GM13976 (cell line): ENCODE measurements around the gene FNIP2.

Source experiments
- DNase-seq: peaks from one replicate; pipeline ENCODE4 v3.0.0; 2012; ENCODE audit warnings: low spot score
- in situ Hi-C: fragments of 300-500 bp; cut with MboI; formaldehyde crosslinking; loops from one replicate; pipeline ENCODE4 v1.12.0; 2022; ENCODE audit warnings: low sequenced_read_pairs, mixed read lengths, inconsistent platforms; ENCODE audit not compliant: unreplicated experiment
- TF ChIP-seq, protein P1 (sequence below): IDR thresholded peaks from 2 replicates; pipeline ENCODE4 v1.5.1; 2012; ENCODE audit warnings: borderline replicate concordance, mild to moderate bottlenecking; ENCODE audit not compliant: insufficient read depth; ENCODE audit errors: extremely low read depth, missing control alignments, control extremely low read depth

FNIP2 gene

DNA sequence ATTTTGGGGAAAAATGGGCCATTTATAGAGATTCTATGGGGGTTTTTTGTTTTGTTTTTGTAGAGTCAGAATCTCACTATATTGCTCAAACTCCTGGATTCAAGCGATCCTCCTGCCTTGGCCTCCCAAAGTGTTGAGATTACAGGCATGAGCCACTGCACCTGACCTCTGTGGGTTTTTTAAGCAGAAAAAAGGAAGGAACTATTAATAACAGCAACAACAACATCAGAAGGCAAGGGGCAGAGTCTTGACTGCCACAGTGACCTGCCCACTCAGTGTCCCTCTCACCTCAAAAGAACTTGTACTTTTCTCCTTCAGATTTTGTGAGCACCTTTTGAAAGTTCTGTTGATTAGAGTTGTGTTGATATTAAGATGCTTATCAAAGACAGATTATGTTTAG is 48.1 kb downstream of the FNIP2 start:
- TF ChIP-seq, protein P1, sequence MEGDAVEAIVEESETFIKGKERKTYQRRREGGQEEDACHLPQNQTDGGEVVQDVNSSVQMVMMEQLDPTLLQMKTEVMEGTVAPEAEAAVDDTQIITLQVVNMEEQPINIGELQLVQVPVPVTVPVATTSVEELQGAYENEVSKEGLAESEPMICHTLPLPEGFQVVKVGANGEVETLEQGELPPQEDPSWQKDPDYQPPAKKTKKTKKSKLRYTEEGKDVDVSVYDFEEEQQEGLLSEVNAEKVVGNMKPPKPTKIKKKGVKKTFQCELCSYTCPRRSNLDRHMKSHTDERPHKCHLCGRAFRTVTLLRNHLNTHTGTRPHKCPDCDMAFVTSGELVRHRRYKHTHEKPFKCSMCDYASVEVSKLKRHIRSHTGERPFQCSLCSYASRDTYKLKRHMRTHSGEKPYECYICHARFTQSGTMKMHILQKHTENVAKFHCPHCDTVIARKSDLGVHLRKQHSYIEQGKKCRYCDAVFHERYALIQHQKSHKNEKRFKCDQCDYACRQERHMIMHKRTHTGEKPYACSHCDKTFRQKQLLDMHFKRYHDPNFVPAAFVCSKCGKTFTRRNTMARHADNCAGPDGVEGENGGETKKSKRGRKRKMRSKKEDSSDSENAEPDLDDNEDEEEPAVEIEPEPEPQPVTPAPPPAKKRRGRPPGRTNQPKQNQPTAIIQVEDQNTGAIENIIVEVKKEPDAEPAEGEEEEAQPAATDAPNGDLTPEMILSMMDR = no peak
- in situ Hi-C loops = no loop called here
- no peak for DNase-seq

DNA sequence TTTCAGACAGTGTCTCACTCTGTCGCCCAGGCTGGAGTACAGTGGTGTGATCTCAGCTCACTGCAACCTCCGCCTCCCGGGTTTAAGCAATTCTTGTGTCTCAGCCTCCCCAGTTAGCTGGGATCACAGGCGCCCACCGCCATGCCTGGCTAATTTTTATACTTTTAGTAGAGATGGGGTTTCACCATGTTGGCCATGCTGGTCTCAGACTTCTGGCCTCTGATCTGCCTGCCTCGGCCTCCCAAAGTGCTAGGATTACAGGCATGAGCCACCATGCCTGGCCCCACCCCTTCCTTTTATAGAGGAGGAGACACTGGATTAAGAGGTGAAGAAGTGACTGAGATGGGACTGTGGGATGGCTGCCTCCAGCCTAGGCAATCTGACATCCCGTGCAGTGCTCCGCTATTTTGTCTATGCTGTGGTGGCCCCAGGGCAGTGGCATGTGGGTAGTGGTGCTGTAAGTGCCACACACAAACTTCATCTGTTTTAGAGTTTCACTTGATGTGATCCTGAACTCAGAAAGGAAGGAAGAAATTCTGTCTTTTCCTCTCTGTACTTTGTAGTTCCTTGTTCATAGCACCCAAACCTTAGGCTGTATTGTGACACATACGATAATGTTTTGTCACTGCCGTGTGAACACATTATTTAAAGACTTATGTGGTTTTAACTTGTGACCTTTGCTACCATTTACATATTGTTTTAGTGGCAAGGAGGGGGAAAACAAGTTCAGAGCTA is 48.9 kb downstream of the FNIP2 start:
- in situ Hi-C loops = no loop called here
- no peak for DNase-seq
- TF ChIP-seq, protein P1 = no peak

DNA sequence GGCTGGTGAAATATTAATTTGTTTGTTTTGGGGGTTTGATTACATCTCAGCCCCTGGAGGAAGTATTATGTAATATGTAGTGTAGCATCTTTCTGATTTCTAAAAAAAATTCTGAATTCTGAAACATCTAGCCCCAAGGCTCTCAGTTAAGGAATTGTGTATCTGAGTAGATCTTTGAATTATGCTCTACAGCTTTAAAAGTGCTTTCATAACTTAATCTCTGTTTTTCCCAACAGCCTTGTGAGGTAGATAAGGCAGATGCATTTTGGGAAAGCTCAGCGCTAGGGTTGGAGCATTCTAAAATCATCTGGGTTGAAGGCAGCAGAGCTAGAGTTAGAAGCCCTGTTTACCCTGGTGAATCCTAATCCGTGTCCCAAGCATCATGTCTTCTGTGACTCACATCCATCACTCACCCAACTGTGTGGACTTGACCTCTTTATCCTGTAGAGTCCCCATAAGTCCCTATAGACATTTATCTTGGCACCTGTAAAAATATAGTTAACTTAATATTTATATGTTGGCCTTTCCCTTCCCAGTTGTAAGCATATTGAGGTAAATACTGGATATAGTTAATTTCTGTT is 49.8 kb downstream of the FNIP2 start:
- TF ChIP-seq, protein P1 = no peak
- DNase-seq = no peak
- in situ Hi-C loops = no loop called here

DNA sequence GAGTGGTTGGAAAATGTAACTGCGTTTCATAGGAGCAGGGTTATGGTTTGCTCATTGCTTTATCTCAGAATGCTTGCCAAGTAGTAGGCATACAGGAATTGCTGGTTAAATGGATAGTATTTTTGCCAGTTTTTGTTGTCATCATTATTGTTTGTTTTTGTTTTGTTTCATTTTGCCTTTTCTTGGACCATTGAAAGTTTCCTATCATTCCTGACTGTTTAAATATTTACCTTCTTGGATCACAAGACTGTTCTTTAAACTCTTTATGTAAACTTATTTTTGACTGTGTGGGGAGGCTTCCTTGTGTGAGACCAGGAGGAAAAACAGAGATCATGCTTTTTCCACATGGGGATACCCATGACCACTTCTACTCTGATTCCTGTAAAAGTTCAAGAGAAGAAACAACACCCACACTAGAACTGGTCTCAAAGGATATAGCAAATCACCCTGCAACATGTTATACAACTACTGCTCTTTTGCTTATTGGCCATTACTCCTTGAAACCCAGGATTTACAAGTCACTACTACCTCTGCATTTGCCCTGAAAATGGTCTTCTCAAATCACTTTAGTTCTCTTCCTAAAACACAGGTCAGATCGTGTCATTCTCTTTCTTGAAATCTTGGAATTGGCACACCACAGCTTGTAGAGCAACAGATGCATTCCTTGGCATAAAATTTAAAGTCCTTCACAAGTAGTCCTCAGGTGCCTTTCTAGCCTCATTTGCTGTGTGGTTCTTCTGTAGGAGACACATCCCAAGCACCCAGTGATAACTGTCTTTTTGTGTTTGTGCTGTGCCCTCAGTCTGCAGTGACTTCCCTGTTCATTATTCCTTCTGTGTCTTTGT is 51.3 kb downstream of the FNIP2 start:
- in situ Hi-C loops = no loop called here
- DNase-seq = no peak
- TF ChIP-seq, protein P1 = no peak

DNA sequence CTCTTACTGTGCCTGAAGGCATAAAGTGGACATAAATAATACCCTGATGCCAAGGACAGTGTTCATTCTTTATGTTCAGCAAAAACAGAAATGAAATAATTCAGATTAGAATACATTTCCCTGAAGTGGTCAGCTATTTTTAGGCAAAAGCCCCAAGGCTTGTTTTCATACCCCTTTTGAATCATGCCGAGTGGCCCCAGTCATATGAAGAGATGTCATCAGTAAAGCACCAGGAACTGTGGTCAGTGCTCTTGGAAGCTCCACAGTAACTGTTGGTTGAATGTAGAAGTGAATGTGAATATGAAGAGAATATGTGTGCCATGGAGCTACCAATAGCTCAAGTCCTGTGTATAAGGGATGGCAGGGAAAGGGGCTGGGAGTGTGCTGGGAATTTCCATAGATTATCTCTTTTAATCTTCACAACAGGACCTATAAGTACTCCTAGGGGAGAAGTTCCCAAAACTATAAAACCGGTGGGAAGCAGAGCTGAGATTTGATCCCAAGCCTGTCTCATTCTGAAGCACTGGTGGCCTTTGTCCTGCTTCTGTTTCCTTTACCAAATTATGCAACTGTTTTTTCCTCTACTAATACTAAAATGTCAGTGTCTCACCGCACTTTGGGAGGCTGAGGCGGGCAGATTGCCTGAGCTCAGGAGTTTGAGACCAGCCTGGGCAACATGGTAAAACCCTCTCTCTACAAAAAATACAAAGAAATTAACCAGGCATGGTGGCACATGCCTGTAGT is 52.6 kb downstream of the FNIP2 start:
- DNase-seq = no peak
- in situ Hi-C loops = no loop called here
- TF ChIP-seq, protein P1 = no peak

DNA sequence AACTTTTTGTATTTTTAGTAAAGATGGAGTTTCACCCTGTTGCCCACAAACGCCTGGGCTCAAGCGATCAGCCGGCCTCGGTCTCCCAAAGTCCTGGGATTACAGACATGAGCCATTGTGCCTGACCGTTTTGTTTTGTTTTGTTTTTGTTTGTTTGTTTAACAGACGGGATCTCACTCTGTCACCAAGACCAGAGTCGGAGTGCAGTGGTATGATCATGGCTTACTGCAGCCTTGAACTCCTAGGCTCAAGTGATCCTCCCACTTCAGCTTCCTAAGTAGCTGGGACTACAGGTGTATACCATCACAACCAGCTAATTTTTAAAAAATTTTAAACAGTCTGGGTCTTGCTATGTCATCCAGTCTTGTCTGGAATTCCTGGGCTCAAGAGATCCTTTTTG is 53.5 kb downstream of the FNIP2 start:
- in situ Hi-C loops = no loop called here
- DNase-seq = no peak
- TF ChIP-seq, protein P1 = no peak
